Body of pancreas (tissue), 4 donors: ENCODE data around the gene ISG20. TPM values are rescaled to one million over a fixed set of nuclear protein-coding genes. Genes with fewer than 3 reads are reported as not detected.
A peak's percentile ranks its signal among the peaks of the same experiment; 100 is the strongest.

Experiments used
- ATAC-seq: fragments of 150-250 bp; one replicate; pipeline ENCODE4 v1.9.1; 2016
- DNase-seq, 4 donors: peaks; one replicate each; pipeline ENCODE4 v3.0.0-alpha.2; 2019
- H3K27ac ChIP-seq, 4 donors: fragments of 200-600 bp; sonication (generic); 1 replicate in 3 of 4; 2 replicates in 1 of 4; pipeline versions ENCODE4 v1.5.1 to v1.6.1; 2016 to 2019; ENCODE audit warnings: mild to moderate bottlenecking in 1 of 4, mixed read lengths in 1 of 4, moderate library complexity in 1 of 4
- H3K27me3 ChIP-seq, 2 donors: fragments of 200-600 bp; sonication (generic); one replicate each; pipeline ENCODE4 v1.6.0; 2016; ENCODE audit warnings: mild to moderate bottlenecking in 1 of 2
- H3K36me3 ChIP-seq, 2 donors: fragments of 200-600 bp; sonication (generic); replicated peaks in 1 of 2; 2 replicates each; pipeline ENCODE4 v1.5.1; 2016; ENCODE audit warnings: low read depth in 2 of 2; ENCODE audit not compliant: insufficient read depth in 1 of 2
- H3K4me1 ChIP-seq: fragments of 200-600 bp; sonication (generic); one replicate; pipeline ENCODE4 v1.6.0; 2016
- H3K4me3 ChIP-seq, 2 donors: fragments of 200-600 bp; sonication (generic); 1 replicate in 1 of 2; 2 replicates in 1 of 2; pipeline ENCODE4 v1.5.1; 2016 to 2019
- H3K9me3 ChIP-seq, 3 donors: fragments of 200-600 bp; sonication (generic); 1 replicate in 2 of 3; 2 replicates in 1 of 3; pipeline ENCODE4 v1.5.1; 2016
- CTCF ChIP-seq, 7 experiments: fragments of 450-650 bp in 4 of 7; fragments of 200-600 bp in 3 of 7; sonication (generic) in 3 of 7; IDR thresholded peaks; one replicate each; pipeline ENCODE4 v1.5.1; 2016 to 2019; ENCODE audit warnings: antibody characterized with exemption in 7 of 7
- POLR2A ChIP-seq, 3 donors: fragments of 450-650 bp; IDR thresholded peaks; one replicate each; pipeline ENCODE4 v1.6.1; 2016; ENCODE audit warnings: antibody characterized with exemption in 3 of 3, mild to moderate bottlenecking in 2 of 3
- WGBS, 2 donors: methylation state at CpG; one replicate each; pipeline ENCODE4 v1.1.5; 2017; 5-methylcytosine and 5-hydroxymethylcytosine counted together
- intact Hi-C: fragments of 100-400 bp; cut with DNase I; formaldehyde crosslinking; loops from one replicate; pipeline ENCODE4 v1.15.1; 2023
- total RNA-seq, 2 donors: library from RNA; depleted of rRNA; stranded (reverse); fragments of >200 nt; gene quantifications; one replicate each; pipeline ENCODE4 v1.1.0, GENCODE V29; 2016

Gene ISG20
- total RNA-seq, 2 donors from 2014 or later: 2.9 to 25.4 TPM

GRCh38 chr15:88648357-88649214 is 9.8 kb downstream of the ISG20 start:
- peak overlapping the region in 3 of 4 donors; percentile 27 to 63 (median 41) for H3K27ac ChIP-seq
- H3K36me3 ChIP-seq: no peaks in the 10 kb centered on the region
- no peak for TF ChIP-seq CTCF (IDR thresholded peaks at IDR 0.05)
- TF ChIP-seq POLR2A (IDR thresholded peaks at IDR 0.05): no peak
- 46 to 61% methylated on average over 8 to 12 of the region's 12 CpGs for WGBS, 2 donors
- intact Hi-C loops: no loop called here
- DNase-seq (peak; percentile 65 to 69 (median 67)), ATAC-seq (peak; percentile 73)
- peaks cover 38% of the 10 kb centered on the region for H3K4me1 ChIP-seq
- no peak overlapping the region for H3K4me3 ChIP-seq
- H3K9me3 ChIP-seq: no peaks in the 10 kb centered on the region
- H3K27me3 ChIP-seq: no peaks in the 10 kb centered on the region

- intact Hi-C loops: no loop called here
- no peaks in the 10 kb centered on the region for H3K9me3 ChIP-seq
- TF ChIP-seq CTCF (IDR thresholded peaks at IDR 0.05) (no peak), POLR2A (IDR thresholded peaks at IDR 0.05) (no peak)
- DNase-seq: peak in 1 of 4 donors; percentile 32
- ATAC-seq: no peak
- 70 to 77% methylated on average over 12 of the region's 12 CpGs for WGBS, 2 donors
- no peaks in the 10 kb centered on the region for H3K36me3 ChIP-seq
- H3K27me3 ChIP-seq: no peaks in the 10 kb centered on the region
- peaks cover 38% of the 10 kb centered on the region for H3K4me1 ChIP-seq
- peak overlapping the region in 1 of 4 donors; percentile 63 for H3K27ac ChIP-seq
- H3K4me3 ChIP-seq: no peak overlapping the region
Measured at GRCh38 chr15:88649286-88649733, 10.5 kb downstream of the ISG20 start.

- WGBS, 2 donors: 81 to 90% methylated on average over 15 to 23 of the region's 23 CpGs
- H3K27me3 ChIP-seq: no peaks in the 10 kb centered on the region
- TF ChIP-seq POLR2A (IDR thresholded peaks at IDR 0.05): no peak
- TF ChIP-seq CTCF (IDR thresholded peaks at IDR 0.05): no peak
- no peaks in the 10 kb centered on the region for H3K9me3 ChIP-seq
- no peak overlapping the region for H3K27ac ChIP-seq
- H3K4me3 ChIP-seq: no peak overlapping the region
- H3K4me1 ChIP-seq: peaks cover 38% of the 10 kb centered on the region
- DNase-seq (peak in 1 of 4 donors; percentile 46), ATAC-seq (no peak)
- intact Hi-C loops: loop anchor here (10.0 kb wide), 1 partner anchor 185 kb away; no protein-coding TSS in a partner anchor
- no peaks in the 10 kb centered on the region for H3K36me3 ChIP-seq
Measured at GRCh38 chr15:88649753-88650551, 11.1 kb downstream of the ISG20 start.

GRCh38 chr15:88650556-88650955 is 11.7 kb downstream of the ISG20 start:
- no peaks in the 10 kb centered on the region for H3K27me3 ChIP-seq
- H3K36me3 ChIP-seq: no peaks in the 10 kb centered on the region
- 73 to 86% methylated on average over 12 of the region's 12 CpGs for WGBS, 2 donors
- H3K4me3 ChIP-seq: no peak overlapping the region
- no peaks in the 10 kb centered on the region for H3K9me3 ChIP-seq
- intact Hi-C loops: loop anchor here (10.0 kb wide), 1 partner anchor 184 kb away; no protein-coding TSS in a partner anchor
- TF ChIP-seq CTCF (IDR thresholded peaks at IDR 0.05): peak in 2 of 7 experiments; percentile 26 to 35
- TF ChIP-seq POLR2A (IDR thresholded peaks at IDR 0.05): no peak
- DNase-seq (no peak), ATAC-seq (no peak)
- peaks cover 38% of the 10 kb centered on the region for H3K4me1 ChIP-seq
- no peak overlapping the region for H3K27ac ChIP-seq
